WTC11 (cell line): ENCODE data around the gene CACNA2D3. TPM values are rescaled to one million over a fixed set of nuclear protein-coding genes. Genes with fewer than 3 reads are reported as not detected.

ENCODE experiments used
- ATAC-seq: fragments of 200-7000 bp; cut with Tn5 transposase; 2 replicates; pipeline ENCODE4 v1.10.0; 2021; ENCODE audit warnings: mild to moderate bottlenecking, moderate library complexity
- CTCF ChIA-PET: fragments of 300-600 bp; sonication (Branson Sonifier 250); formaldehyde crosslinking; loops from one replicate; lab custom pipeline; 2021; ENCODE audit warnings: antibody characterized with exemption; lab: Charles Lee
- POLR2A ChIA-PET: fragments of 350-600 bp; sonication (Branson Sonifier 250); formaldehyde crosslinking; loops from one replicate; lab custom pipeline; 2021; ENCODE audit warnings: antibody characterized with exemption; lab: Charles Lee
- DNase-seq: peaks from one replicate; pipeline ENCODE4 v3.0.0; 2021; ENCODE audit warnings: low spot score
- H3K27ac Mint-ChIP-seq: 2 replicates; pipeline ENCODE4 v1.8.0; 2021; ENCODE audit warnings: mixed read lengths
- H3K27me3 Mint-ChIP-seq: 2 replicates; pipeline ENCODE4 v1.8.0; 2021; ENCODE audit warnings: low read depth, mild to moderate bottlenecking, moderate library complexity, mixed read lengths
- H3K36me3 Mint-ChIP-seq: 2 replicates; pipeline ENCODE4 v1.8.0; 2021; ENCODE audit warnings: mixed read lengths
- H3K4me1 Mint-ChIP-seq: 2 replicates; pipeline ENCODE4 v1.8.0; 2022; ENCODE audit warnings: mixed read lengths
- H3K4me3 Mint-ChIP-seq: 2 replicates; pipeline ENCODE4 v1.8.0; 2021; ENCODE audit warnings: mild to moderate bottlenecking, moderate library complexity, mixed read lengths
- H3K9me3 Mint-ChIP-seq: 2 replicates; pipeline ENCODE4 v1.8.0; 2021; ENCODE audit warnings: mixed read lengths
- ATF6 ChIP-seq: sonication (generic); formaldehyde crosslinking; IDR thresholded peaks from 2 replicates; pipeline ENCODE4 v1.8.1; 2023; ENCODE audit warnings: mild to moderate bottlenecking, missing genetic modification reagents
- EMX1 ChIP-seq: fragments of 250-450 bp; sonication (Bioruptor Pico); IDR thresholded peaks from 2 replicates; pipeline ENCODE4 v1.8.0; 2021; ENCODE audit warnings: mild to moderate bottlenecking
- HMGXB4 ChIP-seq: sonication (generic); formaldehyde crosslinking; IDR thresholded peaks from 2 replicates; pipeline ENCODE4 v1.8.1; 2023; ENCODE audit warnings: mild to moderate bottlenecking, moderate library complexity, missing genetic modification reagents
- JAZF1 ChIP-seq: fragments of 250-450 bp; sonication (Bioruptor Pico); IDR thresholded peaks from 2 replicates; pipeline ENCODE4 v1.9.0; 2021; ENCODE audit warnings: moderate library complexity, mild to moderate bottlenecking, inconsistent platforms
- NFE2L1 ChIP-seq: sonication (generic); formaldehyde crosslinking; IDR thresholded peaks from 2 replicates; pipeline ENCODE4 v1.8.1; 2023; ENCODE audit warnings: missing genetic modification reagents
- NR1H2 ChIP-seq: sonication (generic); formaldehyde crosslinking; IDR thresholded peaks from 2 replicates; pipeline ENCODE4 v1.9.0; 2021; ENCODE audit warnings: mild to moderate bottlenecking, moderate library complexity, missing genetic modification reagents
- OVOL2 ChIP-seq: fragments of 250-450 bp; sonication (Bioruptor Pico); IDR thresholded peaks from 2 replicates; pipeline ENCODE4 v1.9.0; 2021; ENCODE audit warnings: mild to moderate bottlenecking, borderline replicate concordance
- SP1 ChIP-seq: sonication (generic); formaldehyde crosslinking; conservative IDR thresholded peaks from 2 replicates; pipeline ENCODE4 v1.8.1; 2022; ENCODE audit warnings: missing genetic modification reagents
- TEAD4 ChIP-seq: sonication (generic); formaldehyde crosslinking; IDR thresholded peaks from 2 replicates; pipeline ENCODE4 v1.8.0; 2022; ENCODE audit warnings: mild to moderate bottlenecking, missing genetic modification reagents
- ZBTB43 ChIP-seq: sonication (generic); formaldehyde crosslinking; IDR thresholded peaks from 2 replicates; pipeline ENCODE4 v1.8.1; 2023; ENCODE audit warnings: mild to moderate bottlenecking, missing genetic modification reagents
- ZNF138 ChIP-seq: sonication (generic); formaldehyde crosslinking; conservative IDR thresholded peaks from 2 replicates; pipeline ENCODE4 v1.8.1; 2022; ENCODE audit warnings: mild to moderate bottlenecking, moderate library complexity, missing genetic modification reagents
- ZNF416 ChIP-seq: fragments of 250-450 bp; sonication (Bioruptor Pico); IDR thresholded peaks from 2 replicates; pipeline ENCODE4 v1.9.0; 2021; ENCODE audit warnings: mild to moderate bottlenecking, inconsistent platforms
- ZNF532 ChIP-seq: fragments of 250-450 bp; sonication (Bioruptor Pico); IDR thresholded peaks from 2 replicates; pipeline ENCODE4 v1.9.0; 2021; ENCODE audit warnings: mild to moderate bottlenecking, borderline replicate concordance
- ZNF671 ChIP-seq: fragments of 250-450 bp; sonication (Bioruptor Pico); IDR thresholded peaks from 2 replicates; pipeline ENCODE4 v1.8.0; 2021; ENCODE audit warnings: mild to moderate bottlenecking
- total RNA-seq: library from RNA; stranded (reverse); gene quantifications from 3 replicates; pipeline ENCODE4 v1.2.3, GENCODE V29; 2021
- TF ChIP-seq, protein P1 (sequence below): sonication (generic); formaldehyde crosslinking; IDR thresholded peaks from 2 replicates; pipeline ENCODE4 v1.8.0; 2023; ENCODE audit warnings: mild to moderate bottlenecking, missing genetic modification reagents
- TF ChIP-seq, protein P2 (sequence below): sonication (generic); formaldehyde crosslinking; IDR thresholded peaks from 2 replicates; pipeline ENCODE4 v1.8.1; 2023; ENCODE audit warnings: mild to moderate bottlenecking, missing genetic modification reagents, moderate library complexity
- TF ChIP-seq, protein P3 (sequence below): sonication (generic); formaldehyde crosslinking; IDR thresholded peaks from 2 replicates; pipeline ENCODE4 v1.8.1; 2022; ENCODE audit warnings: mild to moderate bottlenecking, missing genetic modification reagents, moderate library complexity, borderline replicate concordance
- TF ChIP-seq, protein P4 (sequence below): fragments of 250-450 bp; sonication (Bioruptor Pico); IDR thresholded peaks from 2 replicates; pipeline ENCODE4 v1.9.0; 2021; ENCODE audit warnings: moderate library complexity, mild to moderate bottlenecking, inconsistent platforms, borderline replicate concordance
- TF ChIP-seq, protein P5 (sequence below): fragments of 250-450 bp; sonication (Bioruptor Pico); IDR thresholded peaks from 2 replicates; pipeline ENCODE4 v1.9.0; 2021; ENCODE audit warnings: mild to moderate bottlenecking

Gene CACNA2D3
- total RNA-seq, 1 experiment from 2014 or later = 5.0 TPM

DNA sequence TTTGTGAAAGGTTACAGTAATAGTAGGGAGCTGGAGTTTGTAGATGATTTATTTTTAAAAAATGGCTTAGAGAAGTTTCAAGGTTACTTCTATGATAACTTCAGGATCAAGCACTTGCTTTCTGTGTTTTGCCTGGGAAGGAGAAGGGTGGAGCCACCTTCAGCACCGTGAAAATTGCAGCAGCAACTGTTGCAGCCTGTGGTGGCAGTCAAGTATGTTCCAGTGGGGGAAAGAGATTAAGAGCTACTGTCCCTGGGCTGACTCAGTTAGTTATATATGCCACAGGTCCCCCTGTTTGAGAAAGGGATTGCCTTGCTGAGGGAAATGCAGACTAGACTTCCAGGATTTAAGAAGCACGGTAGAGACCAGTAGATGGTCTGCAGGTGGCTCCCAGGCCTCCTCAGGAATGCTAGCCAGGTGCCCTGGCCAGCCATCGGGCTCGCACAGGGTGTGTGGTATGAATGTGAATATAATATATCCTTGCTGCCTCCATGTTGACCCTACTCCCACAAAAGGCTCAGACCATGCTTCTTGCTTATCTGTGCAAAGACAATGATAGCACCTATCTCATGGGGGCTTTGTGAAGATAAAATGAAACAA, 389.5 kb downstream of the CACNA2D3 start:
- Mint-ChIP-seq H3K36me3 (peaks cover 20% of the 10 kb centered on the region), H3K27me3 (no peaks in the 10 kb centered on the region; the same call in none of the 2 replicates), H3K9me3 (peaks cover 30% of the 10 kb centered on the region), H3K4me3 (no peak overlapping the region), H3K4me1 (no peaks in the 10 kb centered on the region), H3K27ac (no peak overlapping the region)
- TF ChIP-seq, protein P1, sequence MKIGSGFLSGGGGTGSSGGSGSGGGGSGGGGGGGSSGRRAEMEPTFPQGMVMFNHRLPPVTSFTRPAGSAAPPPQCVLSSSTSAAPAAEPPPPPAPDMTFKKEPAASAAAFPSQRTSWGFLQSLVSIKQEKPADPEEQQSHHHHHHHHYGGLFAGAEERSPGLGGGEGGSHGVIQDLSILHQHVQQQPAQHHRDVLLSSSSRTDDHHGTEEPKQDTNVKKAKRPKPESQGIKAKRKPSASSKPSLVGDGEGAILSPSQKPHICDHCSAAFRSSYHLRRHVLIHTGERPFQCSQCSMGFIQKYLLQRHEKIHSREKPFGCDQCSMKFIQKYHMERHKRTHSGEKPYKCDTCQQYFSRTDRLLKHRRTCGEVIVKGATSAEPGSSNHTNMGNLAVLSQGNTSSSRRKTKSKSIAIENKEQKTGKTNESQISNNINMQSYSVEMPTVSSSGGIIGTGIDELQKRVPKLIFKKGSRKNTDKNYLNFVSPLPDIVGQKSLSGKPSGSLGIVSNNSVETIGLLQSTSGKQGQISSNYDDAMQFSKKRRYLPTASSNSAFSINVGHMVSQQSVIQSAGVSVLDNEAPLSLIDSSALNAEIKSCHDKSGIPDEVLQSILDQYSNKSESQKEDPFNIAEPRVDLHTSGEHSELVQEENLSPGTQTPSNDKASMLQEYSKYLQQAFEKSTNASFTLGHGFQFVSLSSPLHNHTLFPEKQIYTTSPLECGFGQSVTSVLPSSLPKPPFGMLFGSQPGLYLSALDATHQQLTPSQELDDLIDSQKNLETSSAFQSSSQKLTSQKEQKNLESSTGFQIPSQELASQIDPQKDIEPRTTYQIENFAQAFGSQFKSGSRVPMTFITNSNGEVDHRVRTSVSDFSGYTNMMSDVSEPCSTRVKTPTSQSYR (CRISPR knock-in tag) = no peak
- TF ChIP-seq HMGXB4 (no peak), OVOL2 (no peak), ZNF416 (CRISPR knock-in tag) (no peak), NR1H2 (CRISPR knock-in tag) (no peak), EMX1 (no peak), TEAD4 (CRISPR knock-in tag) (no peak), JAZF1 (CRISPR knock-in tag) (no peak), ZNF671 (CRISPR knock-in tag) (no peak), ZNF138 (CRISPR knock-in tag) (no peak), ZNF532 (CRISPR knock-in tag) (no peak), SP1 (no peak), NFE2L1 (CRISPR knock-in tag) (no peak), ATF6 (CRISPR knock-in tag) (no peak), ZBTB43 (CRISPR knock-in tag) (no peak)
- TF ChIP-seq, protein P2, sequence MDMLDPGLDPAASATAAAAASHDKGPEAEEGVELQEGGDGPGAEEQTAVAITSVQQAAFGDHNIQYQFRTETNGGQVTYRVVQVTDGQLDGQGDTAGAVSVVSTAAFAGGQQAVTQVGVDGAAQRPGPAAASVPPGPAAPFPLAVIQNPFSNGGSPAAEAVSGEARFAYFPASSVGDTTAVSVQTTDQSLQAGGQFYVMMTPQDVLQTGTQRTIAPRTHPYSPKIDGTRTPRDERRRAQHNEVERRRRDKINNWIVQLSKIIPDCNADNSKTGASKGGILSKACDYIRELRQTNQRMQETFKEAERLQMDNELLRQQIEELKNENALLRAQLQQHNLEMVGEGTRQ (CRISPR knock-in tag) = no peak
- TF ChIP-seq, protein P3, sequence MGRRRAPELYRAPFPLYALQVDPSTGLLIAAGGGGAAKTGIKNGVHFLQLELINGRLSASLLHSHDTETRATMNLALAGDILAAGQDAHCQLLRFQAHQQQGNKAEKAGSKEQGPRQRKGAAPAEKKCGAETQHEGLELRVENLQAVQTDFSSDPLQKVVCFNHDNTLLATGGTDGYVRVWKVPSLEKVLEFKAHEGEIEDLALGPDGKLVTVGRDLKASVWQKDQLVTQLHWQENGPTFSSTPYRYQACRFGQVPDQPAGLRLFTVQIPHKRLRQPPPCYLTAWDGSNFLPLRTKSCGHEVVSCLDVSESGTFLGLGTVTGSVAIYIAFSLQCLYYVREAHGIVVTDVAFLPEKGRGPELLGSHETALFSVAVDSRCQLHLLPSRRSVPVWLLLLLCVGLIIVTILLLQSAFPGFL (CRISPR knock-in tag) = no peak
- TF ChIP-seq, protein P4, sequence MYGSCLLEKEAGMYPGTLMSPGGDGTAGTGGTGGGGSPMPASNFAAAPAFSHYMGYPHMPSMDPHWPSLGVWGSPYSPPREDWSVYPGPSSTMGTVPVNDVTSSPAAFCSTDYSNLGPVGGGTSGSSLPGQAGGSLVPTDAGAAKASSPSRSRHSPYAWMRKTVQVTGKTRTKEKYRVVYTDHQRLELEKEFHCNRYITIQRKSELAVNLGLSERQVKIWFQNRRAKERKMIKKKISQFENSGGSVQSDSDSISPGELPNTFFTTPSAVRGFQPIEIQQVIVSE (CRISPR knock-in tag) = no peak
- TF ChIP-seq, protein P5, sequence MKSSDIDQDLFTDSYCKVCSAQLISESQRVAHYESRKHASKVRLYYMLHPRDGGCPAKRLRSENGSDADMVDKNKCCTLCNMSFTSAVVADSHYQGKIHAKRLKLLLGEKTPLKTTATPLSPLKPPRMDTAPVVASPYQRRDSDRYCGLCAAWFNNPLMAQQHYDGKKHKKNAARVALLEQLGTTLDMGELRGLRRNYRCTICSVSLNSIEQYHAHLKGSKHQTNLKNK (CRISPR knock-in tag) = no peak
- CTCF ChIA-PET = interaction anchor here (0.5 to 0.8 kb wide), 2 partner anchors 19 to 169 kb away, joined by 3 to 4 read pairs; no protein-coding TSS in a partner anchor
- no peak for ATAC-seq
- DNase-seq = no peak
- POLR2A ChIA-PET = no interaction called here
